HG03460 (cell line): ENCODE results near the gene BTBD17.

Source experiments
- ATAC-seq: cut with Tn5 transposase; IDR thresholded peaks from one replicate; pipeline ENCODE4 v1.9.1; 2021; ENCODE audit not compliant: unreplicated experiment

Gene BTBD17

DNA sequence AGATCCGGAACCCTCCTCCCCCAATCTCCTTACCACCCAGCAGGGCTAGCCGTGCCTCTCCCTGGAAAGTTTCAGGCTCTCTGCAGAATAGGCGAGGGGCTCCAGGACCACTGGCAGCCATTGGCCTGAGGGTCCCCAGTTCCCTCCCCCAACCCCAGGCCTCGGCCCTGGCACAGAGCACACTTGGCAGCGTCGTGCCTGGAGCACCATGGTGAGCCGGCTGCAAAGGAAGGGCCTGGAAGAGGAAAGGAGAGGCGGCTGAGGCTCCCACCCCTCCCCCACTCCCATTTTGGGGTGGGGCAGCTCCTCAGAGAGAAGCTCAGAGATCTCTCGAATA is 369 bp upstream of the BTBD17 start:
- ATAC-seq: no peak

DNA sequence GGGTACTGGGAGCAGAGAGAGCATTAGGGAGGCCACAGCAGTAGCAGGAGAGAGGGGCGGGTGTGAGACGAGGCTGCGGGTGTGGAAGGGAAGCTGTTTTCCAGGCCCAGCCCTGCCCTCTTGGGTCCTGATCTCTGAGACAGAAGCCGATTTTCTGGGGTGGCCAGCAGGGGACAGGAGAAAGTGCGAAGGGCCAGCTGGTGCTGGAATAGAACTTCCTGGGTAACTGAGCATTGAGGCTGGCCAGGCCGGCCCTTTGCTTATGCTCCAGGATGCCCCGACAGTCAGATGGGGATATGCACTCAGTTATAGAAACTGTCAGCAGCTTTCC is 804 bp downstream of the BTBD17 start:
- ATAC-seq: no peak

DNA sequence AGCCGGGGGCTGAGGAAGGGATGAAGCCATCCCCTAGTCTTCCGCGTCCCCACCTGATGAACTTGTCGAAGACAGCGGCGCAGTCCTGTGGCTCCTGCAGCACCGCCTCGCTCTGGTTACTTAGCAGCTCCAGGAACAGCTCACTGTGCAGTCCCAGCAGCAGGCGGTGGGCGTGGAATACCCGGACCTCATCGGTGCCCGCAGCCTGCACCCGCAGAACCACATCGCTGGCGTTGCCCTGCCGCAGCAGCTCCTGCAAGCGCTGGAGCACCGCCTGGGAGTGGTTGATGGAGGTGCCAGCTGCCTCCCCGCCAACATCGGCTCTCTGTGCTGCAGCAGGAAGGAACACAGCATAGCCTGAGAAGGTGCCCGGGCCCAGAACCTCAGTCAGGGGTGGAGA is 1.8 kb downstream of the BTBD17 start:
- no peak for ATAC-seq

DNA sequence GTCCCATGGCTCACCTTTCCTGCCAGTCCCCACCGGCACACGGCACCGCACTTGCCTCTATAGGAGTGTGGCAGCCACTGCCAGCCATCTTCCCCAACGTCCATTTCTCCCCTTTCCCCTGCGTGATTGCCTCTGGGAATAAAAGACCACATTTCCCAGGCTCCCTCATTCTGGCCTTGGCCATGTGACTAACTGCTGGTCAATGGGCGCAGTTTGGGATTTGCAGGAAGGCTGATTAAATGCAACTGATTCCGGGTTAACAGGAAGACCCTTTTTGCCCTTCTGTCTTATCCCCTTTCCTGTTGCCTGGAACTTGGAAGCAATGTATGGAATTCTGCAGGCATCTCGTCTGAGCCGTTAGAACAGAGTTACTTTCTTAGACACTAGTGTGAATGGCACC is 3.0 kb downstream of the BTBD17 start:
- ATAC-seq: no peak

DNA sequence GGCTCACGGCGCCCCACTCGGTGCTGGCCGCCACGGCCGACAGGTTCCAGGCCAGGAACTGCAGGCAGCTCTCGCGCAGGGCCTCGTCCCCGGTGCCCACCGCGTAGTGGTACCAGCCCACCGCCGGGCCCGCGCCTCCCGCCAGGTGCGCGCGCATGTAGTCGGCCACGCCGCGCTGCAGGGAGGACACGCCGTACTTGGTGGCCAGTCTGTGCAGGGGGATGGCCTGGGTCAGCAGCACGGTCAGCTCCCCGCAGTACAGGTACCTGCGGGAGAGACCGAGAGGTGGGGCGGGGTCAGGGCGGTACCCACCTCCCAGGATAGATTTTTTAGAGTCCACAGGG is 4.2 kb downstream of the BTBD17 start:
- no peak for ATAC-seq

DNA sequence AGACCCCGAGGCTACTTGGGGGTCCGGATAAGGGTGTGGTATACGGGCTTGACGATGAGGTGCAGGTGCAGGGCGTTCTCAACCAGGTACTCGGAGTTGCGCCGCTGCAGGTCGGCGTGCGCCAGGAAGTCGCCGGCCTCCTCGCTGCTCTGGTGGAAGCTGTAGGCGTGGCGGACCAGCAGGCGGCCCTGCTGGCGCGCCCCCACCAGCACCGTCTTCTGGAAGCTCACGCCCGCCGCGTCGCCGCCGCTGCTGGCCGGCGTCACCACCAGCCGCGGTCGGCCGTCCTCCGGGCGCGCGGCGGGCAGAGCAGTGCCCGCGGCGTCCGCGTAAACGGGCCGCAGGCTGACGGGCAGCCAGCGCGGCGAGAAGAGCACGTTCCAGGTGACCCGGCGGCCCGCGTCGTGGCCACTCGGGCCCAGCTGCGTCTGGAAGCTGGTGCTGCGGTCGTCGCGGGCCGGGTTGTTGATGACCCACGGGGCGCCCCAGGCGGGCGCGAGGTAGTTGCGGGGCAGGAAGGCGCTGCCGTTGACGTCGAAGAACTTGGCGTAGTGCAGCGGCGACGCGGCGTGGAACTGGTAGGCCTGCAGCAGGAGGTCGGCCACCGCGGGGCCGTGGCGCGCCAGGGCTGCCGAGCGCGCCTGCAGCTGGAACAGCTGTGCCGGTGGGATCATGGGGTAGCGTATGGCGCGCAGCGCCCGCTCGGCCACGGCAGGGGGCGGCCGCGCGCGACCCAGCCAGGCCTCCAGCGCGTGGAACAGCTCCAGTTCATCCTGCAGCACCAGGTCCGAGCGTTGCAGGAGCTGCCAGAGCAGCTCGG is 4.8 kb downstream of the BTBD17 start:
- ATAC-seq: no peak

DNA sequence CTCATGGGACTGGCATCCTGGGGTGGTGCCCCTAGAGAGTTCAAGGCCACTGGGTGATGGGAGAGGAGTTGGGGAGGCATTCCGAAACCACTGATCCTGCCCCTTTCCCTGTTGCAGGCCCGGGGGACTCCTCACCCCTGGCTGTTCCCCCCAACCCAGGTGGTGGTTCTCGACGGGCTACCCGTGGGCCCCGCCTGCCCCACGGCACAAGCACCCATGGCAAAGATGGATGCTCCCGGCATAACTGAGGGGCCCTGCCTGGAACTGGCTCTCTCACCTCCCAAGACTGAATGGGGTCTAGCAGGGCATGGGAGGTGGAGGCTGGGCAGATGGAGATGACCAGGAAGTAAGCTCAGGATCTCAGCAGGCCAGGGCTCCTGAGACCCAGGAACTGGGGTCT is 6.6 kb downstream of the BTBD17 start:
- no peak for ATAC-seq

DNA sequence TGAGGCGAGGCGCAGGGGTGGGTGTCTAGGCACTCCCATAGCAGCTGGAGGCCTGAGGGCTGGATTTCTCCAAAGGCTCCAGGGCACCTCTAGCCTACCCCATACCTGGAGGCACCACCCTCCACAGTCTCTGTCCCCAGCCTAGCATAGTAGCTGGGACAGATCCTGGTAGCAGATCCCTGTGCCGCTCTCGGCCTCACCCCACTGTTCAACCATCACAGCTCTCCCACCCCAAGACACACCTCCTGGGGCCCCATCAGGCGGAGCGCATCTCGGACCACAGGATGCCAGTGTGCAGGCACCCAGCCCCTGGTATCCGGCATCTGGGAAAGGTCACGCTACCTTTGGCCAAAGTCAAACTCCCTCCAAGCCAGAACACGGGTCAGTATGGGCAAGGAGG is 7.1 kb downstream of the BTBD17 start:
- no peak for ATAC-seq

DNA sequence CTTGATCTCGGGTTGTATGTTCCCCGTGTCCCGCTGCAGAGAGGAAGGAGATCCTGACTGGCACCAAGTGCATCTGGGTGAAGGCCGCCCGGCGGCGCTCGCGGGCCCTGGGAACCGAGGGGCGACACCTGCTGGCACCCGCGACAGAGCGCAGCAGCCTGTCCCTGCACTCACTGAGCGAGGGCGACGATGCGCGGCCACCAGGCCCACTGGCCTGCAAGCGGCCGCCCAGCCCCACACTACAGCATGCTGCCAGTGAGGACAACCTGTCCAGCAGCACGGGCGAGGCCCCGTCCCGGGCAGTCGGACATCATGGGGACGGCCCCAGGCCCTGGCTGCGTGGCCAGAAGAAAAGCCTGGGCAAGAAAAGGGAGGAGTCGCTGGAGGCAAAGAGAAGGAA is 7.5 kb downstream of the BTBD17 start:
- no peak for ATAC-seq

DNA sequence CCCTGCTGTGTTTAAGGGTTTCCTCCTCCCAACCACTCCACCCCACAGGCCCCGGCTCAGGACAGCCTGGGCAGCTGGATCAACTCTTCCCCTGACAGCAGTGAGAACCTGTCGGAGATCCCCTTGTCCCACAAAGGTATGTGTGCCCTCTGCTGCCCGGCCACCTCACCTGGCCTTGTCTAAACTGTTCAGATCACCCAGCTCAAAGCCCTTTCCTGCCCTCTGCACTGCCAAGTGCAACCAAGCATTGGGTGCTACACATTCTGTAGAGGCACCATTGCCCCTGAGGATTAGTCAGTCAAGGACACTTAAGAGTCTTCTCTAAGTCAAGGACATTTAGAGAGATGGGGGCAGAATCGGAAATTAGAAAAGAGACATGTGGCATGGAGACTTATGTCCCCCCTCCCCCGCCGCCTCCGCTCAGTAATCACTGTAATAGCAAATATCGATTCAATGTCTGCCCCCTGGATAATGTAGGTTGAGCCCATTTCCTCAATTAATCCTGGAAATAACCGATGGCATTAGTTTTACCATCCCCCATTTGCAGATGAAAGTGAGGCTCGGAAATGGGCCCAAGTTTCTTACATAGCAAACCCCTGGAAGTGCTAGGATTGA is 8.1 kb downstream of the BTBD17 start:
- ATAC-seq: no peak

DNA sequence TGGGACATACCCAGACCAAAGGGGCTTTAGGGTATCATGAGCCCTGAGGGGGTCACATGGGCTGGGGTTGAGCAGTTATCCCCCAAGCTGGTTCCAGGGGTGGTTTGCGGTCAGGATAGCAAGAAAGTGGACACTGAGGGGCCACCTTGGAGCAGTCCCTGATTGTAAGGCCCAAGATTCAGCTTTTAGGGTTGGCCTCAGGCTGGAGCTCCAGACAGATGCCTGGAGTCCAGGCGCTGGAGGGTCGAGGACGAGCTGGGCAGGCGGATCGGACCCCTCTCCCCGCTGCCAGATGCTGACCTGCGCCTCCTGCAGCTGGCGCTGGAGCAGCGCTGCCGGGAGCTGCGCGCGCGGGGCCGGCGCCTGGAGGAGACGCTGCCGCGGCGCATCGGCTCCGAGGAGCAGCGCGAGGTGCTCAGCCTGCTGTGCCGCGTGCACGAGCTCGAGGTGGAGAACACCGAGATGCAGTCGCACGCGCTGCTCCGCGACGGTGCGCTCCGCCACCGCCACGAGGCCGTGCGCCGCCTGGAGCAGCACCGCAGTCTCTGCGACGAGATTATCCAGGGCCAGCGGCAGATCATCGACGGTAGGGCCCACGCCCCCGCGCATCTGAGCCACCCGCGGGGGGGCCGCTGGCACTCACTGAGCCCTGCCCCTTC is 10.0 kb downstream of the BTBD17 start:
- no peak for ATAC-seq

DNA sequence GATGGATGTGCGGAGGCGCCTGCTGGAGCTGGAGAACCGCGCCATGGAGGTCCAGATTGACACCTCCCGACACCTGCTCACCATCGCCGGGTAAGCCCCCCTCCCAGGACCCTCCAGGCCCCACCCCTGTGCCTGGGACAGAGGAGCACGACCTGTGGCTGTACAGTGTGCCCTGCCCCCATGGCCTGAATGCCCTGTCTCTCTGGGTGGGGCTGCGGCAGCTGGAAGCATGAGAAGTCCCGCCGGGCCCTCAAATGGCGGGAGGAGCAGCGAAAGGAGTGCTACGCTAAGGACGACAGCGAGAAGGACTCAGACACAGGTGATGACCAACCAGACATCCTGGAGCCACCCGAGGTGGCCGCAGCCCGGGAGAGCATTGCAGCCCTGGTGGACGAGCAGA is 11.2 kb downstream of the BTBD17 start:
- ATAC-seq: no peak

DNA sequence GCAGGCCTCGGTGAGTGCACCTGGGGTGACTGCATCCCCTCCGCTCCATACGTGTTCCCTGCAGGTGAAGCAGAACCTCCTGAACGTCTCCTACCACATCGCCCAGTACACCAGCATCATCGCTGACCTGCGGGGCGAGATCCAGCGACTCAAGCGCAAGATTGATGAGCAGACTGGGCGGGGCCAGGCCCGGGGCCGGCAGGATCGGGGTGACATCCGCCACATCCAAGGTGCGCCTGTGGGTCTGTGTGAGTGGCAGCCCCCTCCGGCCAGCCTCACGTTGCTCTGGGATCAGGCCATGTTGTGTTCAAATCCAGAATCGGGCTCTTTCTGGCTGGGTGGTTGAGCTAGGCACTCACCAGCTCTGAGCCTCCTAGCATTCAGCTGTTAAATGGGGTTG is 12.5 kb downstream of the BTBD17 start:
- no peak for ATAC-seq

DNA sequence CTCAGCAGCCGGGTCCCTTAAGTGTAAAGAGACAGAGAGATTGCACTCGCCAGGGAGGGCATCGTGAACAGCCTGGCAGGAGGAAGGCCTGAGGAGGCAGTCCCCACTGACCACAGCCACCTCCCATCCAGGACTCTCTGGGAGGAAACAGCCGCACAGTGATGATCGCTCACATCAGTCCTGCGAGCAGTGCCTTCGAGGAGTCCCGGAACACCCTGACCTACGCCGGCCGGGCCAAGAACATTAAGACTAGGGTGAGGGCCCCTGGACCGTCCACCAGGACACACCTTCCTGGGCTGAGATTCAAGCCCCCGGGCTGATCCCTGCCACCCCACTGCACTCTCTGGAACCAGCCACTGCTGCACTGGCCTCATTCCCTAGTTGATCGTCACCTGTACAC is 14.0 kb downstream of the BTBD17 start:
- no peak for ATAC-seq

DNA sequence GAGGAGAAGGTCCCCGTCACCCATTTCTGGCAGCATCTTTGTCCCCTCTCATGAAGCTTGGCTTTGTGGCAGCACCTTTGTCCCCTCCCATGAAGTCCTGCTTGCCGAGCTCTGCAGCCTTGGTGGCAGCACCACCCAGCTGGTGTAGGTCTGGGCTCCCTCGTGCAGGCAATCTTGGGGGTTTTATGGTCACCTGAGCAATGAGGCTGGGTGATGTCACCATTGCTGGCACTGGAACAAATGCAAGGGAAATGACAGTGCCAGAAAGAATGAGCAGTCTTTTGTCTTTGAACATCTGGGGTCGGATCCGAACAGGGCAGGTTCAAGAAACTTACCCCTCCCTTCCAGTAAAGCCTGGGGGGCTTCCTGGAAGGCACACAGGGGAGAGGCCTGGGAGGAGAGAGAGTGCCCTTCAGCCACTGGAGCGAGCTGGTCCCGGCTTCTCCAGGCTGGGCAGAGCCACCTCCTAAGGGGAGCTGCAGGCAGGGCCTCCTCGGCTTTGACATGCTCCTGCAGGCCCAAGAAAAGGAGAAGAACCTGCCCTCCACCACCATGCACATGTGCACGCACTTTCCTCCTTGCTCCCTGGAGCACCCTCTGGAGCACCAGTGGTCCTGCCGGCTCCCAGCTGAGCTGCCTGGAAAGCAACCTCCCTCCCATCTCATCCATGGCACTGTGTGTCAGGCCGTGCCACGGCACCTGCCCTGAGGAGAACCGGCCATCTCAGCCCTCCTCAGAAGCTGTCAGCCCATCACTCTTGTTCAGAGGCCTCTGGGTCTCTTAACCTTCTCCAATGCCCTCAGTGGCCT is 16.0 kb downstream of the BTBD17 start:
- ATAC-seq: no peak

DNA sequence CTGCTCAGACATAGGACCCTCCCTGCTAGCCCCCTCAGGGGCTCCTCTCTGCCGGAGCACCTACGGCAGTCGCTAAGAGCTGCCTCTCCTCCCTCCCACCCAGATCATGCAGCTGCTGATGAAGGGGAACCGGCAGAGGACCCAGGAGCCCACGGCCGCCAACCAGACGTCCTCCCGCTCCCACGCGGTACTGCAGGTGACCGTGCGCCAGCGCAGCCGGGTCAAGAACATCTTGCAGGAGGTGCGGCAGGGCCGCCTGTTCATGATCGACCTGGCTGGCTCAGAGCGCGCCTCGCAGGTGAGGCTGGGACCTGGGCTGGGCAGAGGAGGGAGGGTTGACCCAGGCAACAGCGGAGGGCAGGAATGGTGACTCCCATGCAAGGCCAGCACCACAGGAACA is 17.0 kb downstream of the BTBD17 start:
- no peak for ATAC-seq

DNA sequence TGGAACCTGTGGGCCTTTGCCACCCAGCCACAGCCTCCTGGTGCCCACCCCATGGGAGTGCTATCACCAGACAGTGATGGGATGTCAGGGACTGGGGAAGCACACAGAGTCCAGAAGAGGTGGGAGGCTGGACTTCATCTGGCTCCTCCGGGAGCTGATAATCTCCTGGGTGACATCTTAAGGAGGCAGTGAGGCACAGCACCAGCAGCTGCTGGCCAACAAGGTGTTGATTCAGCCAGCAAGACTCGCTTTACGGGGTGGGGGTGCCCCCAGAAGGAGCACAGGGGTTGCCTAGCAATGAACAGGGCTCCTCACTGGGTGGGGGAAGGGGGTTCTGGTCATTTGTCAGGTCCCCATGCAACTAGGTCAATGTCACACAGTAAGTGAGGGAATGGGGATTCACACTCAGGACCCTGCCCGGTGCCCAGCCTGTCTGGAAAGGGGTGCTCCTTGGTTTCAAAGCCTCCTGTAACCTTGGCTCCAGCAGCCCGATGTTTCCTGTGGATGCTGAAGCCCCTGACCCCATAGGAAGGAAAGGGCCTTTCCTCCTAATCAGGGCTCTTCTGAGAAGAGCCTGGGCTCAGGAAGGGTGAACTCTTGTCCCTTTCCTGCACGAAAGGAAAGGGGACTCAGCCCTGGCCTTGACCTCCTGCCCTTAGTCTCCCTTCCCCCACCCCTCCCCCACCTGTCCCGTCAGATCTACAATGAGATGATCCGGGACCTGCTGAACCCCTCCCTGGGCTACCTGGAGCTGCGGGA is 18.0 kb downstream of the BTBD17 start:
- no peak for ATAC-seq

DNA sequence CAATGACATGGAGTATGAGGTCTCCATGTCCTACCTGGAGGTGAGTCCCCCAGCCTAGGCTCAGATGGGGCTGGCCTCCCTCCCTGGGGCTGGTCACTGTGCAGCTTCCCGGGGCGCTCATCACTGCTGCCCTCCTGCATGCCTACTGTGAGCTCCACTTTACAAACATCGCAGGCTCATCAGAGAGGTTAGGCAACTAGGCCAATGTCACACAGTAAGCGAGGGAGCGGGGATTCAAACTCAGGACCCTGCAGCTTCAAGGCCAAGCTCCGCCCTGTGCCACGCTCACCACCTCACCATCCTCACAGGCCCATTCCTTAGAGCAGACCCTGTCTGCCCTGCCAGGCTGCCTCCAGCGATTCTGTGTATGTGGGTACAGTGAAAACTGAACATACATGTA is 18.5 kb downstream of the BTBD17 start:
- no peak for ATAC-seq

DNA sequence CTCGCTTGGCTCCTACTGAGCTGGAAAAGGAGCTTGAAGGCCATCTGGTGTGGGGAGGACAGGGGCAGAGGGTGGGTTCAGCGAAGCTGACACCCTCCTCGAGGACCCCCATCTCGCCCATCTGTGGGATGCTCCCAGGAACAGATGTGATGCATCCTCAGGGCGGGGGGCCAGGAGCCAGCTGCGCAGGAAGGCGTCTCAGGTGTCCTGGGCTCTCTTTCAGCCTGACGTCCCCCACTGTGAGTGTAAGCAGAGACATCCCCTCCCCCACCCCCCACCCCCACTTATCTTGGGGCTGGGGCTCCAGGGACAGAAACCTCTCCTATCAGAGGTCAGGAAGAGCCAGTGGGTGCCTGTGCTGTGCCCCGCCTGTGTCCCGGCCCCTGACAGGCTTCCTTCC is 19.4 kb downstream of the BTBD17 start:
- ATAC-seq: no peak

DNA sequence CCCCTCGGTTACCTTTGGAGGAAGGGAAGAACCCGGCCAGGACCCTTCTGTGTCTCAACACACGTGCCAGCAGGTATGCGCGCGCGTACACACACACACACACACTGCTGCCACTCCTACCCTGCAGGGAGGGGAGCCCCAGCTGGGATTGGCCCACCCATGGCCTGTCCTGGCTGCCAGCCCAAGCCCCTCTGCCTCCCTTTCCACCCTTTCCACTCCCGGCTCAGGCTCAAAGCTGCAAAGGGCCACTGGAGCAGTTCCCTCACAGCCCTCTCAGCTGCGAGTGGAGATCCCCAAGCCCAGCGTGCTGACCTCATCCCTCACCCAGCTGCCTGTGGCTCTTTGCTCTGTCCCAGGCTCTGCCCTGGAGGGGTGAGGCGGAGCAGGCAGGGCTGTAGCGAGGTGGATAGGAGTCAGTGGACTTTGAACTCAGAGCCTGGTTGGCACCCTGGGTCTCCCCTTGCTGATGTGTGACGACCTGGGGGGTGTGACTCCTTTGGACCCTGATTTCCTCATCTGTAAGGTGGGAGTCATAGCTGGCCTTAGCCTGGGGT is 21.1 kb downstream of the BTBD17 start:
- ATAC-seq: no peak
